ENCODE results near the gene LAMA5. TPM values are rescaled to one million over a fixed set of nuclear protein-coding genes. Genes with fewer than 3 reads are reported as not detected.

LAMA5 gene
- total and polyA plus RNA-seq, 2 experiments from 2014 or later = 162 to 168 TPM

GRCh38 chr20:62404761-62405107 is 37.6 kb upstream of the LAMA5 start:
- TF ChIP-seq CTCF (IDR thresholded peaks at IDR 0.05; ENCODE audit: low read depth, low read length) = no peak
- no peak for DNase-seq (ENCODE audit: low read depth in 1 of 2, low spot score in 1 of 2)
- H3K27me3 ChIP-seq = no peaks in the 10 kb centered on the region
- peaks cover 19% of the 10 kb centered on the region for H3K4me1 ChIP-seq (ENCODE audit: low read depth)
- no peak overlapping the region for H3K4me3 ChIP-seq
- no peaks in the 10 kb centered on the region for H3K9me3 ChIP-seq (ENCODE audit: low read depth)
- H3K27ac ChIP-seq = no peak overlapping the region
- H3K36me3 ChIP-seq = no peaks in the 10 kb centered on the region

GRCh38 chr20:62404112-62404665 is 37.1 kb upstream of the LAMA5 start:
- no peaks in the 10 kb centered on the region for H3K36me3 ChIP-seq
- H3K9me3 ChIP-seq (ENCODE audit: low read depth) = no peaks in the 10 kb centered on the region
- no peak overlapping the region for H3K27ac ChIP-seq
- no peak overlapping the region for H3K4me3 ChIP-seq
- no peaks in the 10 kb centered on the region for H3K27me3 ChIP-seq
- peaks cover 17% of the 10 kb centered on the region for H3K4me1 ChIP-seq (ENCODE audit: low read depth)
- DNase-seq (ENCODE audit: low read depth in 1 of 2, low spot score in 1 of 2) = no peak
- TF ChIP-seq CTCF (IDR thresholded peaks at IDR 0.05; ENCODE audit: low read depth, low read length) = no peak

- Histone ChIP-seq H3K27ac (no peak overlapping the region), H3K4me3 (no peak overlapping the region), H3K36me3 (no peaks in the 10 kb centered on the region), H3K27me3 (no peaks in the 10 kb centered on the region), H3K4me1 (ENCODE audit: low read depth) (peaks cover 17% of the 10 kb centered on the region), H3K9me3 (ENCODE audit: low read depth) (no peaks in the 10 kb centered on the region)
- TF ChIP-seq CTCF (IDR thresholded peaks at IDR 0.05; ENCODE audit: low read depth, low read length) = no peak
- DNase-seq (ENCODE audit: low read depth in 1 of 2, low spot score in 1 of 2) = no peak
These were observed 36.2 kb upstream of the LAMA5 start for GRCh38 chr20:62403331-62403730.

GRCh38 chr20:62402456-62403150 is 35.5 kb upstream of the LAMA5 start:
- TF ChIP-seq CTCF (IDR thresholded peaks at IDR 0.05; ENCODE audit: low read depth, low read length) = no peak
- Histone ChIP-seq H3K4me3 (no peak overlapping the region), H3K9me3 (ENCODE audit: low read depth) (no peaks in the 10 kb centered on the region), H3K27ac (no peak overlapping the region), H3K27me3 (no peaks in the 10 kb centered on the region), H3K36me3 (no peaks in the 10 kb centered on the region), H3K4me1 (ENCODE audit: low read depth) (peaks cover 14% of the 10 kb centered on the region)
- DNase-seq (ENCODE audit: low read depth in 1 of 2, low spot score in 1 of 2) = no peak

GRCh38 chr20:62401331-62401779 is 34.2 kb upstream of the LAMA5 start:
- Histone ChIP-seq H3K4me3 (no peak overlapping the region), H3K27me3 (no peaks in the 10 kb centered on the region), H3K9me3 (ENCODE audit: low read depth) (no peaks in the 10 kb centered on the region), H3K36me3 (no peaks in the 10 kb centered on the region), H3K27ac (no peak overlapping the region), H3K4me1 (ENCODE audit: low read depth) (peaks cover 10% of the 10 kb centered on the region)
- DNase-seq (ENCODE audit: low read depth in 1 of 2, low spot score in 1 of 2) = peak in 1 of 2 donors; percentile 49
- peak; percentile 10 for TF ChIP-seq CTCF (IDR thresholded peaks at IDR 0.05; ENCODE audit: low read depth, low read length)
